WTC11 (cell line): ENCODE measurements around the gene CENPN. TPM values are rescaled to one million over a fixed set of nuclear protein-coding genes. Genes with fewer than 3 reads are reported as not detected.

Source experiments
- ATAC-seq: fragments of 200-7000 bp; cut with Tn5 transposase; 2 replicates; pipeline ENCODE4 v1.10.0; 2021; ENCODE audit warnings: mild to moderate bottlenecking, moderate library complexity
- CTCF ChIA-PET: fragments of 300-600 bp; sonication (Branson Sonifier 250); formaldehyde crosslinking; loops from one replicate; lab custom pipeline; 2021; ENCODE audit warnings: antibody characterized with exemption; lab: Charles Lee
- POLR2A ChIA-PET: fragments of 350-600 bp; sonication (Branson Sonifier 250); formaldehyde crosslinking; loops from one replicate; lab custom pipeline; 2021; ENCODE audit warnings: antibody characterized with exemption; lab: Charles Lee
- DNase-seq: peaks from one replicate; pipeline ENCODE4 v3.0.0; 2021; ENCODE audit warnings: low spot score
- H3K27ac Mint-ChIP-seq: 2 replicates; pipeline ENCODE4 v1.8.0; 2021; ENCODE audit warnings: mixed read lengths
- H3K27me3 Mint-ChIP-seq: 2 replicates; pipeline ENCODE4 v1.8.0; 2021; ENCODE audit warnings: low read depth, mild to moderate bottlenecking, moderate library complexity, mixed read lengths
- H3K36me3 Mint-ChIP-seq: 2 replicates; pipeline ENCODE4 v1.8.0; 2021; ENCODE audit warnings: mixed read lengths
- H3K4me1 Mint-ChIP-seq: 2 replicates; pipeline ENCODE4 v1.8.0; 2022; ENCODE audit warnings: mixed read lengths
- H3K4me3 Mint-ChIP-seq: 2 replicates; pipeline ENCODE4 v1.8.0; 2021; ENCODE audit warnings: mild to moderate bottlenecking, moderate library complexity, mixed read lengths
- H3K9me3 Mint-ChIP-seq: 2 replicates; pipeline ENCODE4 v1.8.0; 2021; ENCODE audit warnings: mixed read lengths
- AR ChIP-seq: fragments of 250-450 bp; sonication (Bioruptor Pico); IDR thresholded peaks from 2 replicates; pipeline ENCODE4 v1.9.0; 2021; ENCODE audit warnings: mild to moderate bottlenecking
- CDX4 ChIP-seq: fragments of 250-450 bp; sonication (Bioruptor Pico); IDR thresholded peaks from 2 replicates; pipeline ENCODE4 v1.9.0; 2021; ENCODE audit warnings: moderate library complexity, mild to moderate bottlenecking, inconsistent platforms, borderline replicate concordance
- CREB1 ChIP-seq: sonication (generic); formaldehyde crosslinking; IDR thresholded peaks from 2 replicates; pipeline ENCODE4 v1.8.0; 2023; ENCODE audit warnings: mild to moderate bottlenecking, missing genetic modification reagents
- ELF4 ChIP-seq: sonication (generic); formaldehyde crosslinking; IDR thresholded peaks from 2 replicates; pipeline ENCODE4 v1.8.1; 2022; ENCODE audit warnings: low read depth, mild to moderate bottlenecking, moderate library complexity, missing genetic modification reagents
- ERG ChIP-seq: fragments of 250-450 bp; sonication (Bioruptor Pico); IDR thresholded peaks from 2 replicates; pipeline ENCODE4 v1.8.0; 2021; ENCODE audit warnings: mild to moderate bottlenecking
- MYBL2 ChIP-seq: sonication (generic); formaldehyde crosslinking; IDR thresholded peaks from 2 replicates; pipeline ENCODE4 v1.8.1; 2023; ENCODE audit warnings: mild to moderate bottlenecking, moderate library complexity, missing genetic modification reagents
- NFATC4 ChIP-seq: fragments of 250-450 bp; sonication (Bioruptor Pico); IDR thresholded peaks from 2 replicates; pipeline ENCODE4 v1.9.0; 2021; ENCODE audit warnings: mild to moderate bottlenecking
- RELA ChIP-seq: sonication (generic); formaldehyde crosslinking; IDR thresholded peaks from 2 replicates; pipeline ENCODE4 v1.8.1; 2022; ENCODE audit warnings: missing genetic modification reagents, mild to moderate bottlenecking, borderline replicate concordance
- SP1 ChIP-seq: sonication (generic); formaldehyde crosslinking; conservative IDR thresholded peaks from 2 replicates; pipeline ENCODE4 v1.8.1; 2022; ENCODE audit warnings: missing genetic modification reagents
- TEAD1 ChIP-seq: sonication (generic); formaldehyde crosslinking; IDR thresholded peaks from 2 replicates; pipeline ENCODE4 v1.8.0; 2022; ENCODE audit warnings: mild to moderate bottlenecking, missing genetic modification reagents
- ZBTB43 ChIP-seq: sonication (generic); formaldehyde crosslinking; IDR thresholded peaks from 2 replicates; pipeline ENCODE4 v1.8.1; 2023; ENCODE audit warnings: mild to moderate bottlenecking, missing genetic modification reagents
- ZNF121 ChIP-seq: sonication (generic); formaldehyde crosslinking; IDR thresholded peaks from 2 replicates; pipeline ENCODE4 v1.8.0; 2023; ENCODE audit warnings: missing genetic modification reagents
- ZNF263 ChIP-seq: sonication (generic); formaldehyde crosslinking; IDR thresholded peaks from 2 replicates; pipeline ENCODE4 v1.8.1; 2022; ENCODE audit warnings: low read depth, mild to moderate bottlenecking, moderate library complexity, missing genetic modification reagents
- ZNF396 ChIP-seq: fragments of 250-450 bp; sonication (Bioruptor Pico); IDR thresholded peaks from 2 replicates; pipeline ENCODE4 v1.8.0; 2021; ENCODE audit warnings: mild to moderate bottlenecking, moderate library complexity, borderline replicate concordance
- ZNF416 ChIP-seq: fragments of 250-450 bp; sonication (Bioruptor Pico); IDR thresholded peaks from 2 replicates; pipeline ENCODE4 v1.9.0; 2021; ENCODE audit warnings: mild to moderate bottlenecking, inconsistent platforms
- total RNA-seq: library from RNA; stranded (reverse); gene quantifications from 3 replicates; pipeline ENCODE4 v1.2.3, GENCODE V29; 2021

Gene CENPN
- total RNA-seq, 1 experiment from 2014 or later: 47.4 TPM

- TF ChIP-seq CDX4 (CRISPR knock-in tag): no peak
- no peak for TF ChIP-seq MYBL2 (CRISPR knock-in tag)
- TF ChIP-seq ZNF263: no peak
- no peak for TF ChIP-seq ELF4 (CRISPR knock-in tag)
- TF ChIP-seq ZNF416 (CRISPR knock-in tag): no peak
- no peak for TF ChIP-seq ZBTB43 (CRISPR knock-in tag)
- no peak for TF ChIP-seq RELA (CRISPR knock-in tag)
- no peak for TF ChIP-seq ERG
Observed at GRCh38 chr16:80997139-80997798, 9.7 kb upstream of the CENPN start (continued).

GRCh38 chr16:80997964-80998620 is 8.9 kb upstream of the CENPN start:
- DNase-seq: no peak
- TF ChIP-seq SP1 (CRISPR knock-in tag): no peak
- peak; percentile 60; the same call in 1 of the 2 replicates for TF ChIP-seq ZNF121 (CRISPR knock-in tag)
- TF ChIP-seq, all 79 proteins: peak for 1
- ChIA-PET CTCF (interaction anchor here (0.5 to 1.0 kb wide), 2 partner anchors 38 to 78 kb away, joined by 3 to 6 read pairs; no protein-coding TSS in a partner anchor), POLR2A (interaction anchor here (0.6 to 0.7 kb wide), 3 partner anchors 58 to 475 kb away, joined by 3 to 6 read pairs (median 4); no protein-coding TSS in a partner anchor)
- H3K4me1 Mint-ChIP-seq: peaks cover 9% of the 10 kb centered on the region
- no peaks in the 10 kb centered on the region for H3K27me3 Mint-ChIP-seq
- peaks cover 17% of the 10 kb centered on the region for H3K9me3 Mint-ChIP-seq
- peaks cover 9% of the 10 kb centered on the region for H3K36me3 Mint-ChIP-seq
- no peak for ATAC-seq
- no peak overlapping the region for H3K27ac Mint-ChIP-seq
- no peak overlapping the region for H3K4me3 Mint-ChIP-seq

GRCh38 chr16:81000873-81001272 is 6.1 kb upstream of the CENPN start:
- H3K4me1 Mint-ChIP-seq: peaks cover 21% of the 10 kb centered on the region
- POLR2A ChIA-PET: no interaction called here
- peaks cover 9% of the 10 kb centered on the region for H3K36me3 Mint-ChIP-seq
- no peak for DNase-seq
- TF ChIP-seq AR (CRISPR knock-in tag): no peak
- TF ChIP-seq NFATC4 (CRISPR knock-in tag): no peak
- TF ChIP-seq TEAD1: no peak
- no peak for TF ChIP-seq ZNF396 (CRISPR knock-in tag)
- TF ChIP-seq CREB1: no peak
- ATAC-seq: no peak
- no peak overlapping the region for H3K27ac Mint-ChIP-seq
- no peak overlapping the region for H3K4me3 Mint-ChIP-seq
- CTCF ChIA-PET: no interaction called here
- H3K27me3 Mint-ChIP-seq: no peaks in the 10 kb centered on the region
- peaks cover 17% of the 10 kb centered on the region for H3K9me3 Mint-ChIP-seq
